Measurements from ENCODE around the gene PRKX.
"Not testable (repeated sequence)": the region's sequence is repeated elsewhere in the genome, so short reads cannot be mapped to it uniquely, and the experiment has no call there.

PRKX gene

DNA sequence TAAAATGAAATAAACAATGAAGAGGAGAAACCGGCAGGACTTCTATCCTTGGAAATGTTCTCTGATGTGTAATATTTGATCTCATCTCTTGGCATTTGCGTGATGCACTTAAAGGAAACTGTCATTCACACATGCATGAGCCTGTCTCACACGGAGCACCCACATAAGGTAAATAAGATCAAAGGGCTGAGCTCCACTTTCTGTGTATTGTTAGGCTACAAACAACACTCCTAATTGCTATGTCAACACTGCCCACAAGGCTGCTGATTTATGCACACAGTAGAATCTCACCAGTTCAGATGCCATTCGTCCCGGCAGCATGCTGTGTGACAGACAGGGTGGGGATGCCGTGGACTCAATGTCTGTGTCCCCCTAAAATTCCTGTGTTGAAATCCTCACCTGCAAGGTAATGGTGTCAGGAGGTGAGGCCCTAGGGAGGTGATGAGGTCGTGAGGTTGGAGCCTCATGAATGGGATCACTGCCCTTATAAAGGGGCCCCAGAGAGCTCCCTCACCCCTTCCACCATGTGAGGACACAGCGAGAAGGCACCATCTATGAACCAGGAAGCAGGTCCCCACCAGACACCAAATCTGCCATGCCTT, 5.7 kb downstream of the PRKX start:
- DNase-seq, result not testable (repeated sequence)

DNA sequence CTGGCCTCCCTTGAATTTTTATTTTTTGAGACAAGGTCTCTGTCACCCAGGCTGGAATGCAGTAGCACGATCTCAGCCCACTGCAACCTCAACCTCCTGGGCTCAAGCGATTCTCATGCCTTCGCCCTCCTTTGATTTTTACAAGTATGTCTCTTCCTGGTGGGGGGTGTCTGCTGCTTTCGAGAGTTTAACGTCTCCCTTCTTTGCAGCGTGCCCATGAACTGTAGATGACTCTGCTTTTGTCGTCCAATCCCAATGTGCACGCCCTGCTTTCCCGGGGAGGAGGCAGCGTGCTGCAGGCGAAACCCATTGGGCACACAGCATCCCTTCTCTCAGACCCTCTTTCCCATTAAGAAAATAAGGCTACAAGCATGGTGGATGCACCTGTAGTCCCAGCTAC, 7.0 kb downstream of the PRKX start:
- no peak for DNase-seq

DNA sequence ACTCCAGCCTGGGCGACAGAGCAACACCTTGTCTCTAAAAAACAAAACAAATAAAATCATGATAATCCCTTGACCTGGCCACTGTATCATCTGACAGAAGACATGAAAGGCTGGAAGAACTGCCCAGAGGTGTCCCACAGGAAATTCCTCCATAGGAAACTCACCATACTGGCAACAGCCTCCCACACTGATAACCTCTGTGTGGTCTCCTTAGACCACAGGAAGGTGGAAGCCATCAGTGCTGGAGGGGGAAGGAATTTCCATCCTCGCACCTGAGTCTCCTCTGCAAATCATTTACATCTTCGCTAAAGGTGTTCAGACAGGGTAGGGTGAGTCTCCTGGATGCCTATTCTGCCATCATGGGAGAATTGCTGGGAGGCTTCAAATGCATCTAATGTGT, 10.2 kb downstream of the PRKX start:
- not testable (repeated sequence) for DNase-seq

DNA sequence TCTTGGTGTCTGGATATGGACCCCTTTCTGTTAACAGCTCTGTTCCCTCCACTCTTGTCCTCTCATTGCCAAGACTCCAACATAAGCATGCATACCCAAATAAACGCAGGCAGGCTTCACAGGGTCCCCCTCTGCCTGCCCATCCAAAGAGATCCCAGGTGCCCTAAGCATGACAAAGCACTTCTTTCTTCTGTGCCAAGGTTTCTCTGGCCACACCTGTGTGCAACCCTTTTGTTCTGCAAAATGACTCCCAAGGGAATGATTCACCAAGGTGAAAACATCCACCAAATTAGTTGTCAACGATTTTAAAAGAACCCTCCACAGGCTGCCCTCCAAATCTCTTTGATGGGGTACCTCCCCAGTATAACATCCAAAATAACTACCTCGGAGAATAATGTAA, 11.4 kb downstream of the PRKX start:
- DNase-seq, result not testable (repeated sequence)

DNA sequence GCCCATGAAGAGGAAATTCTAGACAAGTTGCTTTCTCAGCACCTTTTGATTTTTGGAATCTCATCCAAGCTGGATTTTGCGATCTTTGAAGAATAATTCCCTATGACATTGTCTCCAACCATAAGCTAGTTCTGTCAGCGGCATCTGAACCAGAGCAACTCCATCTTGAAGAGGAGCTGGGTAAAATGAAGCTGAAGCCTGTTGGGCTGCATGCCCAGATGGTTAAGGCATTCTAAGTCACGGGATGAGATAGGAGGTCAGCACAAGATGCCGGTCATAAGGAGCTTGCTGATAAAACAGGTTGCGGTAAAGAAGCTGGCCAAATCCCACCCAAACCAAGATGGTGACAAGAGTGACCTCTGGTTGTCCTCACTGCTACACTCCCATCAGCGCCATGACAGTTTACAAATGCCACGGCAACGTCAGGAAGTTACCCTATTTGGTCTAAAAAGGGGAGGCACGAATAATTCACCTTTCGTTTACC, 12.0 kb downstream of the PRKX start:
- not testable (repeated sequence) for DNase-seq

DNA sequence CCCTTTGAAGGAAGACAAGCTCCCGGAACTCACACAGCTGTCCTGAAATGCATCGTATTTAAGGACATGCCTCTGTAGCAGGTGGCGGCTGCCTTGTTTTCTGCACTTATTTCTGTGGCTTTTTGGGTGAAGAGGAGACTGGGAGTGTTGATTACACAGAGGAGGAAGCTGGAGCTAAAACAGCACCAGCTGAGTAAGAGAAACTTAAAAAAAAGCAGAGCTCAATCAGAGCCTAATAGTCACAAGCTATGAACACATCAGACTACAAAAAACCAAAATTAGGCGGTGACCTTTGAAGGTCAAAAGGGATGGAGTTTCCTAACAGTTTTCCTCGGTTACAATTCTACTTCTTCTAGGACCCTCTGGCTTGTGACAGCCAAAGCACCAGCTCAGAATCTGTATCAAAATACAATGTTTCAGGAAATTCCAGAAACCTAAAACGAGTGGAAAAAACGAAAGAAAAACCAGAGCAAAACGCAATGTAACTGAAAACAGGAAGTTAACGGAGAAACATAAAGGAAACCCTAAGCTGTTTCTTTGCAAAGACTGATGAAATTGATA, 13.5 kb downstream of the PRKX start:
- no peak for DNase-seq

DNA sequence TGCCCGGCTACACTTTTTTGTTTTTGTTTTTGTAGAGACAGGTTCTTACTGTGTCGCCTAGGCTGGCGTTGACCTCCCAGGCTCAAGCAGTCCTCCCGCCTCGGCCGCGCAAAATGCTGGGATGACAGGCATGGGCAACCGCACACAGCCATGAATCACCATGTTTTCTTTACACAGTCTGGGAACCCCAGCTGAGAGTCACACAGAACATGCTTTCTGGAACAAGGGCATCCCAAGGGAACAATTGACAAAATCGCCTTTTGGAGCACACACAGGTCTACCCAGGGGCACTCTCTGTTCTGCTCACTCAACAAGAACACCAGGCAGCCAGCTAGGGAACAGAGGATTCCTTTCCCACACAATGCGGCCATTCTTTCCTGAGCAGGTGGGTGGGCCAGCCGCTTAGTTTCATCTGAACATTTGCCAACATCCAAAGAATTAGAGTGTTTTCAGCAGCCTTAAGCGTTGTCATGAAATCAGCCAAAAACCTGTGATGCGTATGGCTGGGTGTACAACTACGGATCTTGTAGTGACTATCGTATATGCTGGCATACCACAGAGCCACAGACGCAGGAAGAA, 15.7 kb downstream of the PRKX start:
- peak; percentile 90 for DNase-seq

DNA sequence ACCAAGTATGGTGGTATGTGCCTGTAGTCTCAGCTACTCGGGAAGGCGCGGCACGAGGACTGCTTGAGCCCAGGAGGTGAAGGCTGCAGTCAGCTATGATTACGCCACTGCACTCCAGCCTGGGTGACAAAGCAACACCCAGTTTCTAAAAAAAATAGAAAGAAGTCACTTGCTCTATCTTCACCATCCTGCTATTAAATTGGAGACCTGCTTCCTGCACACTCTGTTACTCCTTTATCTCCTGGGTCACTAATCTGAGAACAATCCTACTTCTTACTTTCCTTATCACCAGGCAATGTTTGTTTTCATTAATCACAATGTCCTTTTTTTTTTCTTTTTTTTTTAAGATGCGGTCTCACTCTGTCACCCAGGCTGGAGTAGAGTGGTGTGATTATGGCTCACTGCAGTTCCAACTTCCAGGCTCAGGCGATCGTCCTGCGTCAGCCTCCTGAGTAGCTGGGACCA, 16.2 kb downstream of the PRKX start:
- no peak for DNase-seq

DNA sequence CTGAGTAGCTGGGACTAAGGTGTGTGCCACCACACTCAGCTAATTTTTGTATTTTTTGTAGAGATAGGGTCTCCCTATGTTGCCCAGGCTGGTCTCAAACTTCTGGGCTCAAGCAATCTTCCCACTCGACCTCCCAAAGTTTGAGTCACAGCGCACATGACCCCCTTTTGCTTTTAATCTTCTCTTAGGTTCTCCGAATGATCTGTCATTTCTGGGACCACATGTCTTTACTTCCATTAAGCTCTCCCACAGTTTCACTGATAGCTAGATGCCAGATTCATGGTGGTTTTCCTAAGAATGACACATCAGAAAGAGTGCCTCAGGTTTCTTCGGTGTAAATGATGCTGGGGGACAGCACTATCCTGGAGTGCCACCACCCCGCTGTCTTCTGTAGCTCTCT, 17.9 kb downstream of the PRKX start:
- DNase-seq, result no peak

DNA sequence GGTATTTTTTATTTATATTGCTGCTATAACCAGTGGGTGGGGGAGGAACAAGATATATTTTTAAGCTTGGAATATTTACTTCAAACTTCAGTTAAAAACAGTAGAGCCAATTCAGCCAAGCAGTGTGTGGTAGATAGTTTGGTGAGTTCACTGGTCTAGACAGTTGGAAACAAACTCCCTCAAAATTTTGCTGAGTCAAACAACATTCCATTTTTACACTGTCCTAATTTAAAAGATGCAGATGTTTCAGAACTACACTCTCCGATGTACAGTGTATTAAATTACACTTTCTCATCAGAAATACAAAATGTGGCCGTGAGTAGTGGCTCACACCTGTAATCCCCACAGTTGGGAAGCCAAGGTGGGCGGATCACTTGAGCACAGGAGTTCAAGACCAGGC, 23.3 kb downstream of the PRKX start:
- DNase-seq, result no peak

DNA sequence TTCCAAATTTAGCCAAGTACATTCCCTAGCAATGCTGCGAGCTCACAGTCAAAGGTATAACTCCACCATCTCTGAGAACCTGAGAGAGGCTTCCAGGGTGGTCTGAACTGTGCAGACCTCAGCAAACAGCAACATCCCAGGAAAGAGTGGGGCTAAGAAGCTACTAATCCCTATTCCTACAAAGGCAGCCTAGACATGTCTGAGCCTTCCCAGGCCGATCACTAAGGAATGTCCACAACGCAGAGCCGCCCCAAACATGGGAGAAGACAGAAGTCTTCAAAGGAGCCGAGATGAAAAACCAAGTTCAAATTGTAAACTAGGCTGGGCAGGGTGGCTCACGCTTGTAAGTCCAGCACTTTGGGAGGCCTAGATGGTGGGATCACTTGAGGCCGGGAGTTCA, 30.2 kb downstream of the PRKX start:
- not testable (repeated sequence) for DNase-seq

DNA sequence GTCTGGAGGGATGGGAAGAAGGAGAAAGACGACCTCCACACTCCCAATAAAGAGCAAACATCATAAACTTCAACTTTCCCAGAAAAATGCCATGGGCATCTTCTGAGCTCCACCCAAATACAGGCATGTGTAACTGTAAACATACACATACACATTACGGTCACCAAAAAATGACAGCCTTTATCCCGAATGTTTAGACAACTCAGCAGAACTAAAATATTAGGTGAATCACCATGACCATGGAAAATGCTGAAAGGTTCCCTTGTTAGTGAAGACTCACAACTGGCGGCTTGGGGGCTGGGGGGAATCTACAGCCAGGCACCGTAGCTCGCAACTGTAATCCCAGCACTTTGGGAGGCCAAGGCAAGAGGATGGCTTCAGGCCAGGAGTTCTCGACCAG, 33.0 kb downstream of the PRKX start:
- DNase-seq, result no peak

DNA sequence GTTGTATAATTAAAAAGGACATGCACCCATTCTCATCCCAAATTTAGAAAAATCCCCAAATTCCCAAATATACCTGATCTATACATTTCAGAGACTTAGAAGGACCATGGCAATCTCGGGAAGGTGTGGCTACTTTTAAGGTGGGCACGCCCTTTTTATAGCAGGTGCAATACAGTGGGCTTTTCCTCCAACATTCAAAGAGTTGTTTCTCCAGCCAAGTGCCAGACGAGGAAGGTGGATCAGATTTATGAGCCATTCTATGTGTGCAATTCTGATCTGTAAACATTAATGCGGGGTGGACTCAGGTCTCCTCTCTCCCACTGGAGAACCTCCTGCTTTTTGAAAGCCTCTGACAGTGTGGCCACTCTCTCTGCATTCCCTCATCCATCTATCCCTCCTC, 33.8 kb downstream of the PRKX start:
- no peak for DNase-seq

DNA sequence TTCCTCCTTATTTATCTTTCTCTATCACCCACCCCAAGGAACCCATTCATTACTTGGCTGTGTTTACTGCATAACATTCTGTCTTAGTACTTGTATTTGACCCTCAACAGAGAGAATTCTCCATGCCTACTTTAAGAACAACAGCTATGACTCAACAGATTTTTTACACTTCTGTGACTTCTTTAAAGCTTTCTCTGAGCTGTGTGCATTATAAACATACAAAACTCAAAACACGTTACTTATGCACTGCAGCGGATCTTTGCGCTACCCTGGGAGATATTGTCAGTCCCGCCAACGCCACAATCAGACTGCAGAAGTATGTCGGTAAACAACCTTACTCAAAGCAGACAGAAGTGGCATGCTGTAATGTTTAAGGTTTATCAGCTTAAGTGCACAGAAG, 35.1 kb downstream of the PRKX start:
- DNase-seq, result no peak

DNA sequence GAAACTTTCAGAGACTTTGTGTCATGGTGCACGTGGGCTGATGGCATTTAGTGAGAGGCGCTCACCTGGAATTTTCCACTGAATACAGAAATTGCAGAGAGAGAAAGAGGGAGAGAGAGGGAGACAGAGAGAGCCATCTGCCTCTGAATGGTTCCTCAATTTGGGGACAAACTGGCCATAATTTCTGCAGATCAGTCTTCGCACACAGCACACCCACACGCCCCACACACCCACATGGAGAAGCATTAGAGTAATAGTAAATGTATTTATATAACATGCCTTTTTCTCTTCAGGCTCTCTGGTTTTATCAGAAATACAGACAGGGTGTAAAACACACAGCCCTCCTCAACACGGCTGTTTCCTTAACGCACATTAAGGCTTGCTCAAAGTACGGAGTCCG, 38.6 kb downstream of the PRKX start:
- no peak for DNase-seq

DNA sequence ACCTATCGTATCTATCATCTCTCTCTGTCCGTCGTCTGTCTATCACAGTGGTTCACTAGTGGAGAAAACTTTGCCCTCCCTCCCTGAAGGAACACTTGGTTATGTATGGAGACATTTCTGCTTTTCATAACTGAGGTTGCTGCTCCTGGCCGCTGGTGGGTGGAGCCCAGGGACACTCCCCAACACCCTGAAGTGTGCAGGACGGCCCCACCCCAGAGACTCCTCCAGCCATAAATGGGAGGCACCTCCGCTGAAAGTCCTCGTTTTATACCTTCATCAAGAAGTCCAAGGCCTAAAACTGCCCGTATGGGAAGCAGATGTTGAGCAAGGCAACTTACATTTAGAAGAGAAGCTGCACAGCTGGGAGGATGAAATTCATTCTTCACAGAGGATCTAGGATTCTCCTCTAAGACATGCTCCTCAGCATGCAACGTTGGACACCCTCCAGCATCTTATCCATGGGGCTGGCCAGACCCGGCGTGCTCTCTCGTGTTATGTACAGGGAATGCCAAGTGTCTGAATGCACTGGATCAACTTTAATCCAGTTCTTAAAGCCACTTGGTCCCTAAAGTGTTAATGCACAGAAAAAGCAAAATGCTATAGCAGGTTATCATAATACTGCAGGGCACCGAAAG, 43.5 kb downstream of the PRKX start:
- DNase-seq, result no peak

DNA sequence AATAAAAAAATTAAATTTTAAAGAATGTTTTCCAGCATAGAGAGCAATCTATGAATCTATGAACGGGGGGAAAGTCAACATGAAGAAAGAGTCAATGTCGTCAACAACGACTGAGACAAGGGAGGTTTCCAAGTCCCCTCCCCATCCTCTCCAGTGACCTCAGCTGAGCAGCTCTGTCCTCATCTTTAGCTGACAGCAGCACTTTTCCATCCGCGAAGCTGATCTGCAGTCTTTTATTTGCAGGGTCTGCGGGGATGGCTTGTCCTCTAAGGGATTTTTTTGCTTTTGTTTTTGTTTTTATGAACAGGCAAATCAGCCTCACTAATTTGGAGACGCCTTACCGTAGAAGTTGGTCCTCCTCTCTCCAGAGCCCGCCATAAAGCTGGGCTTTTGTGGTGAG, 46.5 kb downstream of the PRKX start:
- no peak for DNase-seq

DNA sequence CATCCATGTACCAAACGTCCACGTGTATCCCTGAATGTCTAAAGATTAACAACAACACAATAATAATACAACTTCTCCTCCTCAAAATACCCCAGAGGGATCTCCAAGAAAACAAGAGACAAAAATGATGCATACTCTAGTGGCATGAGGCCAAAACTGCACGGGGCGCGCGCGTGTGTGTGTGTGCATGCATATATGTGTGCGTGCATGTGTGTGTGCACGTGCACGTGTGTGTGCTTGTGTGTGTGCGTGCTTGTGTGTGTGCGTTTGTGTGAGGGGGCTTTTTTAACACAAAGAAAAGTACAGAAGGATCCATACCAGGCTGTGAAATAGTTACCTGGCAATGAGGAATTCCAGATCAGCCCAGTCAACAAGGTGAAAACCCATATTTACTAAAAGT, 48.5 kb downstream of the PRKX start:
- DNase-seq, result no peak

DNA sequence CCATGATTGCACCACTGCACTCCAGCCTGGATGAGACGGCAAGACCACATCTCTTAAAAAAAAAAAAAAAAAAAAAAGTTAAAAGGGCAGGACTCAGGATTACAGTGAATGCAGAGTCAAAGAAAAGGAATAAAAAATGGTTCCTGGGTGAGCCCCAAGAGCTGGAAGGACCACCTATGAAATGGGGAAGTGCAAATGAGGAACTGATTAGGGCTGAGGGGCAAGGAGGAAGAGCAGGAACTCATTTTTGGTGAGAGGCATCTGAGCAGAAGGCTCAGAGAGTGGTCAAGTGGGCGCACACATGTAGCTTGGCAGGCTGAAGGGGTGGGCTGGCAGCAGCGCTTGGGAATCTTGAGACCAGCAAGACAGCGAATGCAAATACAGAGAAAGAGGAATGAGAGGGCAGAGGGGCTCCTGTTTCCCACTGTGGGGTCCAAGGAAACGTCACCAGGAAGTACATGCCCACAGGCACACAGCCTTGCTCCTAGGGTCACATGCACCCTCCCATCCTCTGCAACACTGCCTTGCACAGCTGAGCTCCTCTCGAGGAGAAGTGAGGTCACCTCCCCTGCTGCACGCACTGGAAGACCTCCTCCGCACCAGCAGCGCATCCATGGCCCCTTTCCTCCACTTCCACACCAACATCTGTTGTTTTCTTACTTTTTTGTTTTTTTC, 49.7 kb downstream of the PRKX start:
- not testable (repeated sequence) for DNase-seq

DNA sequence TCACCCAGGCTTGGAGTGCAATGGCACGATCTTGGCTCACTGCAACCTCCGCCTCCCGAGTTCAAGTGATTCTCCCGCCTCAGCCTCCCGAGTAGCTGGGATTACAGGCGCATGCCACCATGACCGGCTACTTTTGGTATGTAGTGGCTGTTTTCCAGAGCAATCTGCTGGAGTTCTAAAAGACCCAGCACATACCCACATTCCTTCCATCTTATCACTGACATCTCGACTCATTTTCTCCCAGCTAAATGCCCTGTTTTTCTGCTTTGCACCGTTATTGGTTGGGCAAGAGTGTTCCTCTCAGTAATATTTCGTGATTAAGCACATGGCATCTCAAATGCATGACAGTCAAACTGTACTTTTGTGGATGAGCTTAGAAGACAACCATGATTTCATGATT, 53.7 kb downstream of the PRKX start:
- DNase-seq, result no peak

DNA sequence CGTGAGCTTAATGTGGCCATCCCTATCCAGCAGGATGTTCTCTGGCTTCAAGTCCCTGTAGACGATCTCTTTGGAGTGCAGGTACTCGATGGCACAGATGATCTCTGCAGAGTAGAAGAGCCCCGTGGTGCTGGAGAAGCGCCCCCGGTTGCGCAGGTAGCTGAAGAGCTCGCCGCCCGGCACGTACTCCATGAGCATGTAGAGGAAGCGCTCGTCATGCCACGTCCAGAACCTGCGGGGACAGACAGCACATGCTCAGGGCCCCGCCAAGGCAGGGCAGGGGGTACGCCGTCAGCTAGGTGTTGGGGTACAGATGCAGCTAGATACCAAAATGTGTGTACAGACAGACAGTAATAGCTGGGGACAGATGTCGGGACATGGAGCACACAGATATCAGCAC, 58.3 kb downstream of the PRKX start:
- DNase-seq, result no peak

DNA sequence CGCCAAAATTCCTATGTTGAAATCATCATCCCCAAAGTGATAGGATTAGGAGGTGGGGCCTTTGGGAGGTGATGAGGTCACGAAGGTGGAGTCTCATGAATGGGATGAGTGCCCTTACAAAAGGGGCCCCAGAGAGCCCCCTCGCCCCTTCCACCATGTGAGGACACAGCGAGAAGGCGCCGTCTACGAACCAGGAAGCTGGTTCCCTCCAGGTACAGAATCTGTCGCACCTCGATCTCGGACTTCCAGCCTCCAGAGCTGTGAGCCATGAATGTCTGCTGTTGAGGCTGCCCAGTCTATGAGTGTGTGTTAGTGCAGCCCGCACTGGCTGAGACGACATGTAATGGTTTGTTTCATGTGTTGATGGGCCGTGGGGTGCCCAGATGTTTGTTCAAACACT, 60.3 kb downstream of the PRKX start:
- DNase-seq, result no peak

DNA sequence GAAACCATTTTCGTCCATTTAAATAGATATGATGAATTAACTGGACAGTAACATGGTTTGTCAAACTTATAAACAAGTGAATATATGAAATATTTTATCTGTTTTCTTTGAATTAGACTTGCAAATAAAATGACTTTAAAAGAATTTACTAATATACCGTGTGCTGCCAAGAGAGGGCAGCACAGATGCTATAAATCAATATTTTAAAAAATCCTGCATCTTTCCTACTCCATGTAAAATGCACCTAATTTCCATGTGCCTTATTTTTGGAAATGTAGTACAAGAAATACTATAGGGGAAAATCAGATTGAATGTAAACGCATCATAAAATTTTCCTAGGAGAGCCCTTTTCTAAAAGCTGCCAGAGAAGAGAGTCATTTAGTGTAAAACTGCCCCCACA, 62.2 kb downstream of the PRKX start:
- DNase-seq, result peak; percentile 6

DNA sequence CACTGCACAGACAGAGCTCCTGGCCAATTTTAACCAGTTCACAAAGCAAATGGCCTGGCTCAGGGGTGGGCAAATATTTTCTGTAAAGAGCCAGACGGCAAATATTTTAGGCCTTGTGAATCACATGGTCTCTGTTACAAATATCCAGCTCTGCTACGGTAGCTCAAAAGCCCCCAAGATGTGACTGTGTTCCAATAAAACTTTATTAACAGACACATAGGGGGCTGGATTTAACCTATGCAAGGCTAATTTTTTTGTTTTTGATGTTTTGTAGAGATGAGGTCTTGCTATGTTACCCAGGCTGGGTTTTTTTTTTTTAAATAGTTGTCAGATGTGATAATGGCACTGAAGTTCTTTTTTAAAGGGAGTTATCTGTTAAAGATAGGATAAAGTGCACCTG, 65.4 kb downstream of the PRKX start:
- DNase-seq, result no peak

Data from NCI-H1092 treated with DMSO at 0.1 percent for 48 hours (cell line).